Cardiac atrium fibroblast (primary cell): ENCODE results near the gene DNAH2. TPM values are rescaled to one million over a fixed set of nuclear protein-coding genes. Genes with fewer than 3 reads are reported as not detected.

Experiments used
- total RNA-seq: library from RNA; depleted of rRNA; stranded (reverse); fragments of >200 nt; gene quantifications from 2 replicates; pipeline ENCODE4 v1.2.3, GENCODE V29; 2015

The DNAH2 gene
- total RNA-seq: 2.3 and 6.3 TPM in 2 replicates

GRCh38 chr17:7716901-7717755 lies at the start of gene DNAH2:
Gene DNAH2 (plus strand): TSS chr17:7717744. CDS start chr17:7719735, 1,991 bp downstream.

GRCh38 chr17:7687072-7687907 lies 30.3 kb upstream of the DNAH2 start, which contains the start of gene TP53:
Gene TP53 (minus strand): TSS chr17:7687490. CDS start chr17:7676594, 10,896 bp downstream.

GRCh38 chr17:7687908-7688807 lies 29.4 kb upstream of the DNAH2 start, which contains the start of gene WRAP53:
Gene WRAP53 (plus strand): TSS chr17:7688477. CDS start chr17:7688649, 172 bp downstream.

GRCh38 chr17:7704601-7705268 lies 12.8 kb upstream of the DNAH2 start, which contains the start of gene EFNB3:
Gene EFNB3 (plus strand): TSS chr17:7705202. CDS start chr17:7705599, 397 bp downstream.

GRCh38 chr17:7833795-7834541 lies 116.4 kb downstream of the DNAH2 start, which contains the start of gene KDM6B:
Gene KDM6B (plus strand): TSS chr17:7834217. CDS start chr17:7845555, 11,338 bp downstream.

GRCh38 chr17:7854851-7855659 lies 137.5 kb downstream of the DNAH2 start, which contains the start of gene TMEM88:
Gene TMEM88 (plus strand): TSS chr17:7855066. CDS start chr17:7855075, 9 bp downstream.

GRCh38 chr17:7856811-7857712 lies 139.5 kb downstream of the DNAH2 start, which contains the start of gene NAA38:
Gene NAA38 (minus strand): TSS chr17:7857559. CDS start chr17:7857463, 96 bp downstream.

GRCh38 chr17:7857713-7858521 lies 140.4 kb downstream of the DNAH2 start, which contains the start of gene CYB5D1:
Gene CYB5D1 (plus strand): TSS chr17:7858003. CDS start chr17:7858135, 132 bp downstream.

Other genes with a start within 250 kb of the DNAH2 start
- 20.4 and 27.2 TPM in 2 replicates for gene ZBTB4, start 238.1 kb upstream of the DNAH2 start, total RNA-seq
- gene SLC35G6, start 236.3 kb upstream of the DNAH2 start, total RNA-seq: not detected in 2 replicates
- 57.0 and 69.2 TPM in 2 replicates for gene POLR2A, start 233.4 kb upstream of the DNAH2 start, total RNA-seq
- 39.2 and 40.1 TPM in 2 replicates for gene TNFSF12, start 168.7 kb upstream of the DNAH2 start, total RNA-seq
- gene TNFSF13, start 159.0 kb upstream of the DNAH2 start, total RNA-seq: 2.8 and 11.4 TPM in 2 replicates
- gene SENP3, start 155.8 kb upstream of the DNAH2 start, total RNA-seq: 42.2 and 62.5 TPM in 2 replicates
- 19.3 and 30.1 TPM in 2 replicates for gene CD68, start 138.1 kb upstream of the DNAH2 start, total RNA-seq
- gene MPDU1, start 133.9 kb upstream of the DNAH2 start, total RNA-seq: 156 and 212 TPM in 2 replicates
- gene SOX15, start 127.7 kb upstream of the DNAH2 start, total RNA-seq: not detected in 2 replicates
- 32.1 and 35.6 TPM in 2 replicates for gene FXR2, start 102.8 kb upstream of the DNAH2 start, total RNA-seq
- 36.8 and 47.5 TPM in 2 replicates for gene SAT2, start 89.9 kb upstream of the DNAH2 start, total RNA-seq
- 1.6 TPM in 1 of 2 replicates, not detected in the other for gene SHBG, start 87.6 kb upstream of the DNAH2 start, total RNA-seq
- gene ATP1B2, start 66.8 kb upstream of the DNAH2 start, total RNA-seq: 2.9 TPM in 1 of 2 replicates, not detected in the other
- 42.1 and 51.4 TPM in 2 replicates for gene TP53, start 30.3 kb upstream of the DNAH2 start, total RNA-seq
- 4.7 and 7.9 TPM in 2 replicates for gene WRAP53, start 29.3 kb upstream of the DNAH2 start, total RNA-seq
- gene EFNB3, start 12.5 kb upstream of the DNAH2 start, total RNA-seq: 6.6 and 7.0 TPM in 2 replicates
- gene KDM6B, start 116.5 kb downstream of the DNAH2 start, total RNA-seq: 3.2 and 7.6 TPM in 2 replicates
- gene TMEM88, start 137.3 kb downstream of the DNAH2 start, total RNA-seq: 0.72 TPM in 1 of 2 replicates, not detected in the other
- 110 and 113 TPM in 2 replicates for gene NAA38, start 139.8 kb downstream of the DNAH2 start, total RNA-seq
- gene CYB5D1, start 140.3 kb downstream of the DNAH2 start, total RNA-seq: 7.6 and 8.1 TPM in 2 replicates
- gene CHD3, start 171.0 kb downstream of the DNAH2 start, total RNA-seq: 64.0 and 75.8 TPM in 2 replicates
- gene RNF227, start 198.5 kb downstream of the DNAH2 start, total RNA-seq: 0.72 and 1.1 TPM in 2 replicates
- 0.18 TPM in 1 of 2 replicates, not detected in the other for gene KCNAB3, start 212.1 kb downstream of the DNAH2 start, total RNA-seq
- 33.4 and 51.2 TPM in 2 replicates for gene TRAPPC1, start 214.2 kb downstream of the DNAH2 start, total RNA-seq
- 15.0 and 24.1 TPM in 2 replicates for gene CNTROB, start 214.5 kb downstream of the DNAH2 start, total RNA-seq